HG02763 (cell line): Measurements from ENCODE around the gene KCNN1.
A peak's percentile ranks its signal among the peaks of the same experiment; 100 is the strongest.
"Not testable (repeated sequence)": the region's sequence is repeated elsewhere in the genome, so short reads cannot be mapped to it uniquely, and the experiment has no call there.

Experiments used
- ATAC-seq: cut with Tn5 transposase; IDR thresholded peaks from one replicate; pipeline ENCODE4 v1.9.1; 2021; ENCODE audit warnings: mild to moderate bottlenecking, moderate library complexity; ENCODE audit not compliant: unreplicated experiment

The KCNN1 gene

DNA sequence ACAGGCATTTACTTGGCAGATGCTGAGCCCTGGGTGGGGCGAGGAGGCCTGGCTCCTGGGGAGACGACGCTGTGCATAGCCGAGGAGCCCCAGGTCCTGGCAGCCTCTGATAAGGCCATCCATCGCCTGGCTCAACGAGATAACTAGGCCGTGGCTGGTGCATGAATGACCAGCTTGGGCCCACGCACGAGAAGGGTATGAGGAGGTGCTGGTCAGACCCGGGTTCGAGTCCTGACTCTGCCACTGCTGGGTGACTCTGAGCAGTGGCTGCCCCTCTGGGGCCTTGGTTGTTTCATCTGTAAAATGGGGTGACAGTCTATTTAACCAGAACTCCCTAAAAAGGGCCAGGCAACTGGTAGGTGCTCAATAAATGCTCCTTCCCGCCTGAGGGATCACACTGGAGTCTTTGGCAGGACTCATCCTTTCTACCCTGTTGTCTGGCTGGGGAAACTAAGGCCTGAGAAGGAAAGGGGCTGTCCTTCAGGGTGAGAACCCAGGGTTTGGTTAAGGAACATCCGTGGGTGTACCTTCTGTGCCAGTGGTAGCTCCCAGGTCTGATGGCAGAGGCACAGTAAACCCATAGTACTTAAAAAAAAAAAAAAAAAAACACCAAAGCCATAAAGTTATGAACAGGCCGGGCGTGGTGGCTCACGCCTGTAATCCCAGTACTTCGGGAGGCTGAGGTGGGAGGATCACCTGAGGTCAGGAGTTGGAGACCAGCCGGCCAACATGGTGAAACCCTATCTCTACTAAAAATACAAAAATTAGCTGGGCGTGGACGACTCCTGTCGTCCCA lies 33.0 kb downstream of the KCNN1 start:
- no peak for ATAC-seq

DNA sequence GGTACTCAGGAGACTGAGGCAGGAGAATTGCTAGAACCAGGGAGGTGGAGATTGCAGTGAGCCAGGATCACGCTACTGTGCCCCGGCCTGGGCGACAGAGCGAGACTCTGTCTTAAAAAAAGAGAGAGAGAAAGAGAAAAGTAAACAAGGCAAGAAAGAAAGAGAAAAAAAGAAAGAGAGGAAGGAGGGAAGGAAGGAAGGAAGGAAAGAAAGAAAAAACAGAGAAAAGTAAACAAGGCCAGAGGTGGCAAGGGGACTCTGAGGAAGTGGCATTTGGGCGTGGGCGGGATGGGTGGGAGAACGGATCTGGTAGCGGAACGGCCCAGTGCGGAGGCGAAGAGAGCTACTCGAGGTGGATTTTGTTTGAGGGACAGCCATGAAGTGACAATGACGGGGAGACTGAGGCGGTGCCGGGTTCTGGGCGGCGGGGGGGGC lies 33.6 kb downstream of the KCNN1 start:
- no peak for ATAC-seq

DNA sequence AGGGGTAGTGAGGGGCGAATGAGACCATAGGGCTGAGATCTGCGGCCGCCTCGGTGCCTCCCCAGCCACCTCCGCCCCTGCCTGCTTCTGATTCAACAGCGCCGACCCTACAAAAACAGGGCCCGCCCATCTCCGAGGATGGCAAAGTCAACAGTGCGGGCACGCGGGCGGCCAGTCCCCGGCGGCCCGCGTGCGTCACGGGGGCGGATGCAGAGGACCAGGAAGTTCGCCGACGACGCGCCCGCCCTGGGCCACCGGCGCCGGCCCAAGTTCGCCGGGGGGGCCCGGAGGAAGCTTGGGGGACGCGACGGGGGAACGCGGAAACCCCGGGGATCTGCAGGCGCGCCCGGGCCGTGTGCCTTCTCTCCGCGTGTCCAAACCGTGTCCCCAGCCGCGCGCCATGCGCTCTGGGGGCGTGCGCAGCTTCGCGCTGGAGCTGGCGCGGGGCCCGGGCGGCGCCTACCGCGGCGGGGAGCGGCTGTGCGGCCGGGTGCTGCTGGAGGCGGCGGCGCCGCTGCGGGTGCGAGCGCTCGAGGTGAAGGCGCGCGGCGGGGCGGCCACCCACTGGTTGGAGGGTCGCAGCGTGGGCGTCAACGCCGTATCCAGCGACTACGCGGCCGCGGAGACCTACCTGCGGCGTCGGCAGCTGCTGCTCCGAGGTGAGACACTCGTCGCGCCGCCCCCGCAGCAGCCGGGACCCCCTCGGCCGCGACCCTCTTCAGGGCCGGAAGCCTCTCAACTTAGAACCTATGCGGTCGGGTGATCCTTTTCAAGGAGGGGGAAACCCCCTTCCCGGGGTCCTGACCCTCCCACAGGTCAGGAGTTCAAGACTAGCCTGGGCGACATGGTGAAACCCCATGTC lies 34.2 kb downstream of the KCNN1 start:
- peak; percentile 66 for ATAC-seq

DNA sequence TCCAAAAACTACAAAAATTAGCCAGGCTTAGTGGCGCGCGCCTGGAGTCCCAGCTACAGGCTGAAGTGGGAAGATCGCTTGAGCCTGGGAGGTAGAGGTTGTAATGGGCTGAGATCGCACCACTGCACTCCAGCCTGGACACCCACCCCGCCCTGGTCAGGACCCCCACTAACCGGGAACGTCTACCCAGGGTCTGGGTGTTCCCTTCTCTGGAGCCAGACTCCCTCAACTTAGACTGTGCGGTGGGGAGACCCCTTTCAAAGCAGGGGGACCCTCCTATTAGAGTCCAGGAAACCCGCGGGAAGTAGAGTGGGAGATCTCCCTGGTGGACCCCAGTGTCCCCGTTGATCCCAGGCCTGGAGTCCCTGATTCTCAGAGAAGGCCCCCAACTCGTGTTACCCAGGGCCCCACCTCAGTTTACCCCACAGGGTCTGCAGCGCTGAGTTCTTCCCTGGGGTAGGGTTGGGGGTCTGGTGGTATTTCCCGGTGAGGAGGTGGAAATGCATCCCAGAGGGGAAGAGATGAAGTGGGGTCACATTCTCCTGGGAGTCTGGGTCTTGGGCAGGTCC lies 35.0 kb downstream of the KCNN1 start:
- ATAC-seq, result no peak

DNA sequence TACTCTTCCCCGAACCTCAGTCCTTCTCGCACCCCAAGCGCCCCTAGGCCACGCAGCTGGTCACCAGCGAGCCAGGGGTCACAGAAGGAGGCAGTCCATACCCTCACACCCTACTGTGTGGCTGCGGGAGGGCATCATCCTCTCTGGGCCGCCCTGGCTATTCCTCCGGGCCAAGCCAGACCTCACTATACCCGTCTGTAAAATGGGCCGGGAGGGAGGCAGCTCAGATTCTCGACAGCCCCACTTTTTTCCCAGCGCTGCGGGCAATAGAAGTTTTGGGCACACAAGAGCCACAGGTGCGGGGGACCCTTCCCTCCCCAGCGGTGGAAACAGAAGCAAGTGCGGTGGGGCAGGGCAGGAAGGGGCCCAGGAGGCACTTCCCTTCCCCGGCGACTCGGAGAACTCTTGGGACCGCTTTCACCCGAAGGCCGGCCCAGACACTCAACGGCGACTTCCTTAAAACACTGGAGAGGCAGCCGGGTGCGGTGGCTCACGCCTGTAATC lies 35.5 kb downstream of the KCNN1 start:
- no peak for ATAC-seq

DNA sequence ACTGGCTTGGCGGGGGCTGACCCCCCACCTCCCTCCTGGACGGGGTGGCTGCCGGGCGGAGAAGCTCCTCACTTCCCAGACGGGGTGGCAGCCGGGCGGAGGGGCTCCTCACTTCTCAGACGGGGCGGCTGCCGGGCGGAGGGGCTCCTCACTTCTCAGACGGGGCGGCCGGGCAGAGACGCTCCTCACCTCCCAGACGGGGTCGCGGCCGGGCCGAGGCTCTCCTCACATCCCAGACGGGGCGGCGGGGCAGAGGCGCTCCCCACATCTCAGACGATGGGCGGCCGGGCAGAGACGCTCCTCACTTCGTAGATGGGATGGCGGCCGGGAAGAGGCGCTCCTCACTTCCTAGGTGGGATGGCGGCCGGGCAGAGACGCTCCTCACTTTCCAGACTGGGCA lies 38.8 kb downstream of the KCNN1 start:
- not testable (repeated sequence) for ATAC-seq

DNA sequence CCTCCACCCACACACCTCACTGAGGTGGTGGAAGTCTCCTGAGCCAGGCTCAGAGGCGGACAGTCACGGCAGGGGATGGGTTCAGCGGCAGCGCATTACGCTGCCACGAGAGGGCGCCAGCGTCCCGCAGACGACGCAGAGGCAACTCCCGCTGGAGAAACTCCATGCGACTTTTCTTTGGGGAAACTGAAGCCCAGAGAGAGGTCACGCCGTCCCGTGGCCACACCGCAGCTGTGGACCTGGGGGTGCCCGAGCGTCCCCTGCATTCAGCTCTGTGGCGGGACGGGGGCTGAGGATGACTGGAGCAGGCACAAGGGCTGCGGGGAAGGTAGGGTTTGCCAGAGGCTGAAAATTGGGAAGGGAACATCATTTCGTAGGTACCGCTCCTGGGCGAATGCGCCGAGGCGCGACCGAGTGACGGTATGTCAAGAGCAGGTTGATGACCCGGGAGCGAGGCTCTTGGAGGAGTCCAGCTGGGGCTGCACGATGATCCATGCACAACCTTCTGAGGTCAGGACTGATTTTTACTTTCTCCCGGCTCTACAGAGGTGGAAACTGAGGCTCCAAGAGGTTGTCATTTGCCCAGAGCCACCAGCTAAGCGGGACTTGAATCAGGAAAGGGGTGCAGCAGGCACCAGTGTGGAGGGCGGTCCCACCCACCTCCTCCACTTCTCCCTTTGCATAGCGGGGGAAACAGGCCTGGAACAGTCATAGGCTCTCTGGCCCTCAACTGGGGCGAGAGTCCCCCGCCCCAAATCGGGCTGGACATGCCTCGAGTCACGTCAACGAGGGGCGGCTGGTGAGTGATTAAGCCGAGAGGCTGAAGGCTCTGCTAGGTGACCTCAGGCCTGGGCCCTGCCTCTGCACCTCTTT lies 40.4 kb downstream of the KCNN1 start:
- peak; percentile 68 for ATAC-seq

DNA sequence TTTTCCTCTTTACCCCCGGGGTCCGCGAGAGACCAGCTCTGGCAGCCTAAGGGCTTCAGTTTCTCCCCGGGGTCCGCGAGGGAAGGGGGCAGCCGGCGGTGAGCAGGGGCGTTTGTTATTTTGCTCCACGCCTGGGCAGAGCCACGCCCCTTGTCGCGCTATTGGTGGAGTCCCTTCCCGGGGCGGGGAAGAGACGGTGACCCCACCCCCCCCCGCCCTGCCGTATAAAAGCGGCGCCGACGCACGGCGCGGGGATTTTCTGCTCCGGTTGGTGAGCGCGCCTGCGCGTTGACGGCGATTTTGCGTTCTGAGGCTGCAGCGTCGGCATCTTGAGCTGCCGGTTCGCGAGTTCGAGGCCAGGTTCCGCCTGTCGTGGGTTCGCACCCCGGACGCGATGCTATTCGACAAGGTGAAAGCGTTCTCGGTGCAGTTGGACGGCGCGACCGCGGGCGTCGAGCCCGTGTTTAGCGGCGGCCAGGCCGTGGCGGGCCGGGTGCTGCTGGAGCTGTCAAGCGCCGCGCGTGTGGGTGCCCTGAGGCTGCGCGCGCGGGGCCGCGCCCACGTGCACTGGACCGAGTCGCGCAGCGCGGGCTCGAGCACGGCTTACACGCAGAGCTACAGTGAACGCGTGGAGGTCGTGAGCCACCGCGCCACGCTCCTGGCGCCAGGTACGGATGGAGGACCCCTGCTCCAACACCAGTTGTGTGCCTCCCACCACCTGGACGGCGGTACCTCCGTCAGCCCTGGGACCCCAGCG lies 41.2 kb downstream of the KCNN1 start, which contains the start of gene ARRDC2:
Gene ARRDC2, plus strand, starts transcription at position 254 of the 757 bp plus-strand sequence. Its CDS starts 141 bp downstream, at position 395.
- peak; percentile 54 for ATAC-seq

DNA sequence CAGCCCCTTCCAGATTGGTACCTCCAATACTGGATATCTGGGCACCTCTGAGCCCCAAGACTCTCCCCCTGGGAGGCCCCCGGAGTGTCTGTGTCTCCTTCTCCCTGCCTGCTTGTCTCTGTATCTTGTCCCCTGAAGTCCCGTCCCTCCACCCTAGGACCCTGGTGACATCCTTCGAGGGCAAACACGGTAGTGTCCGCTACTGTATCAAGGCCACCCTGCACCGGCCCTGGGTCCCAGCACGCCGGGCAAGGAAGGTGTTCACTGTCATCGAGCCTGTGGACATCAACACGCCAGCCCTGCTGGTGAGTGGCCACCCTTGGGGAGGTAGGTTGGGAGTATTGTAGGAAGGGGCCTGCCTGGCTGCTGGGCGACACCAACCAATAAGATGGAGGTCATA lies 41.9 kb downstream of the KCNN1 start:
- no peak for ATAC-seq

DNA sequence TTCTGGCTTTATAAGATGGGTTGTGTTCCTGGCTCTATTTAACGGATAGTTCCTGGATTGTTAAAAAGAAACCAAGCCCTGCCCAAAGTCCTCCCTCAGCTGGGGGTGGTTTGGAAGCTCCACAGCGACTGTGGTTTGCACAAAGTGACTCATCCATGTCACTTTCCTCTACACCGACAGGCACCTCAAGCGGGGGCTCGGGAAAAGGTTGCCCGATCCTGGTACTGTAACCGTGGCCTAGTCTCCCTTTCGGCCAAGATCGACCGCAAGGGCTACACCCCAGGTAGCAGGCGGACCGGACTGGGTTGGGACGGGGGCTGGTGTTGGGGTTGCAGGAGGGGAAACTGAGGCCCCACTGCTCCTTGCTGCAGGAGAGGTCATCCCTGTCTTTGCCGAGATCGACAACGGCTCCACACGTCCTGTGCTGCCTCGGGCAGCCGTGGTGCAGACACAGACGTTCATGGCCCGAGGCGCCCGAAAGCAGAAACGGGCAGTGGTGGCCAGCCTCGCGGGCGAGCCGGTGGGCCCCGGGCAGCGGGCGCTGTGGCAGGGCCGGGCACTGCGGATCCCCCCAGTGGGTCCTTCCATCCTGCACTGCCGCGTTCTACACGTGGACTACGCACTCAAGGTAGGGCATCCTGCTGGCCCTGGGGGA lies 42.6 kb downstream of the KCNN1 start:
- ATAC-seq, result no peak

DNA sequence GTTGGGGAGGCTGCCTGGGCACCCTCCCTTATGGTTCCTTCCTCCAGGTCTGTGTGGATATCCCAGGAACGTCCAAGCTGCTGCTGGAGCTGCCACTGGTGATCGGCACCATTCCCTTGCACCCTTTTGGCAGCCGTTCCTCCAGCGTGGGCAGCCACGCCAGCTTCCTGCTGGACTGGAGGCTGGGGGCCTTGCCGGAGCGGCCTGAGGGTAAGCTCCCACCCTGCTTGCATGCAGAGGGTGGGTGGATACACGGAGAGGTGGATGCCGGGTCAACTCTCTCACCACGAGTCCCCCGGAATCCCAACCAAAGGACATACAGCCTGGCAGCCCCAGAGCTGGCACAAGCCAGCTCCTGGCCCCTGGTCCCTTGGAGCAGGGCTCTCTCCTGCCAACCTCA lies 43.2 kb downstream of the KCNN1 start:
- no peak for ATAC-seq

DNA sequence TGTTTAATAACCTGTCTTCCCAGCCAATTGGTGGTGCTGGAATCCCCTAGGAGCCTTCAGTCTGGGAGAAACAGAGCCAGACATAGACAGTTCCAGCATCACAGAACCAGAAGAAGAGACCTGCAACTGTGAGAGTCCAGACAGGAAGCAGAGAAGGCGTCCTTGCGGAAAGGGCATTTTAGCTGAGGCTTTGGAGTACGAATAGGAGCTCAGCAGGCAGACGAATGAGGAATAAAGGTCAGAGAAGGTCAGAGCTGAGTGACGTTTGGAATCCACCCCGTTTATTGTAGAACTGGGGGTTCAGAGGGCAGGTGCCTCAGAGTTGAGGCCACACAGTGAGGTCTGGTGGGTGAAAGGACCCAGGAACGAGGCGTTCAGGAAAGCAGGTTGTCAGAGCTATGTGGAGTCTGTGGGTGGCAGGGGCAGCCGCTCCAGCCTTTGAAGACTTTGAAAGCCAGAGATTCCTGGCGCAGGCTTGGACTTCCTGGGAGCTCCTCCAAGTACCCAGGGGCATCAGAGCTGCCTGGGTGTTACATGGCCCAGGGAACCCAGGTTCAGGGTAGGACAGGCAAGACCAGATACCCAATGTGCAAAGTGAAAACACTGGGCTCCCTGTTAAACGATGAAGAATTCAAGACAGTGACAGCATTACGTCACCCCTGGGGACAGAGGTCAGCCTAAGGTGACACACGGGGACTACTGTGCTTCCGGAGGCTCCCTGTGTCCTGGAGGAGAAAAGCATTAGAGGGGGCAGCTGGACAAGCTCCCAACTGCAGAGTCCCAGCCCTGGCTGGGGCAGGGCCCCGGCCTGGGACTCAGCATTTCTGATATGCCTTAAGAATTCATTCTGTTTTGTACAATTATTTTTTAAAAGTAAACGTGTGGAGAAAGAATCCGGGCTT lies 46.6 kb downstream of the KCNN1 start:
- ATAC-seq, result no peak

DNA sequence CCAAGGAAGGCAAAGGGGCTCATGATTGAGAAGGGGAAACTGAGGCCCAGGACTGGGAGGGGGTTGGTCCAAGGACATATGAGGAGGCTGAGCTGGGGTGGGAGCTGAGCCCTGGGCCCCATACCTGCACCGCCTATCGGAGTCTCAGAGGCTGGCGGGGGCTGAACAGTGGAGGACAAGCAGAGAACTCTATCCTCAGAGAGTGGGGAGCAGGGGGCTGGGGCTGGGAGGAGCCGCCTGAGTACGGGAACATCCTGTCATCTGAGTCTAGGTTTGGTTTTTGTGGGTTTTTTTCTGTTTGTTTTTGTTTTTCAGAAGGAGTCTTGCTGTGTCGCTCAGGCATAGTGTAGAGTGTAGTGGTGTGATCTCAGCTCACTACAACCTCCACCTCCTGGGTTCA lies 47.3 kb downstream of the KCNN1 start:
- ATAC-seq, result no peak

DNA sequence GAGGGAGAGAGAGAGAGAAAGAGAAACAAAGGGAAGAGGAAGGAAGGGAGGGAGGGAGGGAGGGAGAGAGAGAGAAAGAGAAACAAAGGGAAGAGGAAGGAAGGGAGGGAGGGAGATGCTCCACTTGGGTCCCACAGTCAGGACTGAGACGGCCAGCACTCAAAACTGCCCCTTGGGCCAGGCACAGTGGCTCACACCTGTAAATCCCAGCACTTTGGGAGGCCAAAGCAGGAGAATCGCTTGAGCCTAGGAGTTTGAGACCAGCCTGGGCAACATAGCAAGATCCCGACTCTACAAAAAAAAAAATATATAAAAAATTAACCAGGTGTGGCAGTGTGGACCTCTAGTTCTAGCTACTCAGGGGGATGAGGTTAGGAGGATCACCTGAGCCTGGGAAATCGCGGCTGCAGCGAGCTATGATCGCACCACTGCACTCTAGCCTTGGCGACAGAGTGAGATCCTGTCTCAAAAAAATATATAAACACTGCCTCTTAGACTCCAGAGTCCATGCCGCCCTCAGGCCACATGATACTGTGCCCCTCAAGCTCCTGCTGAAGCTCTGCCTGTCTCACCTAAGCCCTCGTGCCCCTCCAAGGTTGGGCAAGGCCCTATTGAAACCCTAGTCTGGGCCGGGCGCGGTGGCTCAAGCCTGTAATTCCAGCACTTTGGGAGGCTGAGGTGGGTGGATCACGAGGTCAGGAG lies 49.5 kb downstream of the KCNN1 start:
- ATAC-seq, result no peak

DNA sequence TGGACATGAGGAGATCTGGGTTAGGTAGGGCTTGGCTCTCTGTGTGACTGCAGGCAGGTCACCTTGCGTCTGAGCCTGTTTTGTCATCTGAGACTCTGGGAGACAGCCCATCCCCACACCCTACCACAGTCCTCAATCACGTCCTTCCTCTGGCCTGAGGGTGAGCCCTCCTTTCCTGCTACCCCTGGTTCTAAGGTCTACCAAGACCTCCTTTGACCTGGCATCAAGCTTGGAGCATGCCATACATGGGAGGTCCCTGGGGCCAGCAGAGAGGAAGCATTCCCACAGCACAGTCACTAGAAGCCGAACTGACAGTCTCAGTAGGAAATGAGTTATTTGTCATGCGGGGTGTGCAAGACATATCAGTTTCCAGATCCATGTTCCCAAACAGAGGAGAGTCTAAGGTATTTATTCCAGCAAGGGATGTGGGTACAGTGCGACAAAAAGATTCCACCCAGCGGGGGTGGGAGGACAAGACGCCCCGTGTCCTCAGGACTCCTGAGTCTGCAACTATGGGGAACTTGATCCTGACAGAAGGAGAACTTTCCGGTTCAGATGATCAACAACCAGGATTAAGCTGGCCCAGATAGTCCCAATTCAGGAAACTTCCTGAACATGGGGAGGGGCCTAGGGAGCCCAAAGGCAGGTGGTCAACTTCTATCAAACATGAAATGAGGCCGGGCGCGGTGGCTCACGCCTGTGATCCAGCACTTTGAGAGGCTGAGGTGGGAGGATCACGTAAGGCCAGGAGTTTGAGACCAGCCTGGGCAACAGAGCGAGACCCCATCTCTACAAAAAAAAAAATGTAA lies 50.6 kb downstream of the KCNN1 start:
- no peak for ATAC-seq

DNA sequence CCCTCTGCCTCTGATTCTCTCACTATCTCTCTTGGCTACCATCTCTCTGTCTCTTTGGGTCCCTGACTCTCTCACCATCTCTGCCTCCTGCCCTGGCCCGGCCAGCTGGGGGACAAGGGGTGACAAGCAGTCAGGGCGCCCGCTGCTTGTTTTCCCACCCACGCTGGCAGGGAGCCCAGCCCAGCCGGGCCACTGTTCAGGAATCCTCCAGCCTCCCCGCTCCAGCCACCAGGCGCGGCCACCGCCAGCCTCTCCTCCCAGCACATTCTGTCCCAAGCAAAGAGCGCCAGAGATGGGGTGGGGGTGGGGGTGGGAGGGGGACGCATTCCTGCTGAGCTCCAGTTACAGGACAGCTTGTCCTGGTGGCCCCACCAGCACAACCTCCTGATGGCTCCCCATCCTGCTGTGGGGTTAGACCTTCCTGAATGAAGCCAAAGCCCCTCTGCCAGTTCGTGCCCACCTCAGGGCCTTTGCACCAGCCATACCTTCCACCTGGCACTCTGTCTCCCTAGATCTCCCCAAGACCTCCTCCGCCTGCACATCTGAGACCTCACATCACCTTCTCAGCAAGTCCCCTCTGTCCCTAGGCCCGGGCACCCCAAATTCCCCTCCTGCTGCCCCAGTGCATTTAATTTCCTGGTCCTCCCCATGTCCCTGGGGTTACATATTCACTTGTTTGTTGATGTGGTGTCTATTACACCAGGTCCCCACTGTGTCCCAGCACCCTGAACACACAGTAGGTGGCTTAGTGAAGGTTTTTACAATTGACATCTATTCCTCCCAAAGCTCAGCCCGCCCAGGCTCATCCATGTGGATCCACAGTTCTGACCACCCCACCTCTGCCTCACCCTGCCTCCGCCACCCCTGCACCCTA lies 53.5 kb downstream of the KCNN1 start:
- ATAC-seq, result no peak
